Measurements from ENCODE around the gene FRMPD3. TPM values are rescaled to one million over a fixed set of nuclear protein-coding genes. Genes with fewer than 3 reads are reported as not detected.

The FRMPD3 gene
- total RNA-seq, 3 donors from 2014 or later (not counting 1 experiment from before 2014, with no cell fraction given): 6.0 to 12.4 (median 8.2) TPM

- Histone ChIP-seq H3K4me3 (ENCODE audit: low read length) (no peak overlapping the region), H3K27ac (ENCODE audit: low read length) (no peak overlapping the region), H3K9me3 (ENCODE audit: control insufficient read depth, insufficient read depth, low read length) (no peaks in the 10 kb centered on the region), H3K36me3 (ENCODE audit: control insufficient read depth, insufficient read depth, low read length) (no peaks in the 10 kb centered on the region), H3K4me1 (ENCODE audit: control insufficient read depth, insufficient read depth, low read length) (no peaks in the 10 kb centered on the region), H3K27me3 (ENCODE audit: control insufficient read depth, insufficient read depth, low read length) (no peaks in the 10 kb centered on the region)
- Mint-ChIP-seq H3K4me3 (no peak overlapping the region), H3K27ac (no peak overlapping the region), H3K9me3 (no peaks in the 10 kb centered on the region), H3K36me3 (no peaks in the 10 kb centered on the region), H3K4me1 (no peaks in the 10 kb centered on the region), H3K27me3 (ENCODE audit: low read depth in 2 of 2) (peaks cover 15 to 23% of the 10 kb centered on the region in 2 donors)
- peak in 1 of 2 donors; percentile 54 for DNase-seq
- 57% methylated on average over 6 of the region's 6 CpGs for WGBS (ENCODE audit: insufficient coverage)
- TF ChIP-seq CTCF (IDR thresholded peaks at IDR 0.05): peak; percentile 32
- intact Hi-C loops (cut with micrococcal nuclease): loop anchor here (5.0 kb wide), 1 partner anchor 402 kb away; no protein-coding TSS in a partner anchor
- ATAC-seq: no peak
These were observed 20.4 kb upstream of the FRMPD3 start for GRCh38 chrX:107429090-107429489.

- Histone ChIP-seq H3K36me3 (ENCODE audit: control insufficient read depth, insufficient read depth, low read length) (no peaks in the 10 kb centered on the region), H3K4me3 (ENCODE audit: low read length) (no peak overlapping the region), H3K4me1 (ENCODE audit: control insufficient read depth, insufficient read depth, low read length) (peaks cover 4% of the 10 kb centered on the region), H3K27ac (ENCODE audit: low read length) (no peak overlapping the region), H3K27me3 (ENCODE audit: control insufficient read depth, insufficient read depth, low read length) (no peaks in the 10 kb centered on the region), H3K9me3 (ENCODE audit: control insufficient read depth, insufficient read depth, low read length) (no peaks in the 10 kb centered on the region)
- H3K4me1 Mint-ChIP-seq: no peaks in the 10 kb centered on the region
- ATAC-seq (no peak), DNase-seq (no peak)
- H3K9me3 Mint-ChIP-seq: no peaks in the 10 kb centered on the region
- no peak for TF ChIP-seq CTCF (IDR thresholded peaks at IDR 0.05)
- WGBS (ENCODE audit: insufficient coverage): no CpG with 5 or more reads among the region's 3 CpGs
- intact Hi-C loops (cut with micrococcal nuclease): no loop called here
- no peak overlapping the region for H3K27ac Mint-ChIP-seq
- peaks cover 22 to 30% of the 10 kb centered on the region in 2 donors for H3K27me3 Mint-ChIP-seq (ENCODE audit: low read depth in 2 of 2)
- no peak overlapping the region for H3K4me3 Mint-ChIP-seq
- H3K36me3 Mint-ChIP-seq: no peaks in the 10 kb centered on the region
These were observed 9.3 kb upstream of the FRMPD3 start for GRCh38 chrX:107440187-107440586.

GRCh38 chrX:107440692-107441091 is 8.8 kb upstream of the FRMPD3 start:
- peaks cover 25 to 30% of the 10 kb centered on the region in 2 donors for H3K27me3 Mint-ChIP-seq (ENCODE audit: low read depth in 2 of 2)
- H3K36me3 Mint-ChIP-seq: no peaks in the 10 kb centered on the region
- H3K36me3 ChIP-seq (ENCODE audit: control insufficient read depth, insufficient read depth, low read length): no peaks in the 10 kb centered on the region
- no peaks in the 10 kb centered on the region for H3K4me1 Mint-ChIP-seq
- H3K27ac Mint-ChIP-seq: no peak overlapping the region
- no peak for ATAC-seq
- intact Hi-C loops (cut with micrococcal nuclease): no loop called here
- no peaks in the 10 kb centered on the region for H3K27me3 ChIP-seq (ENCODE audit: control insufficient read depth, insufficient read depth, low read length)
- no peaks in the 10 kb centered on the region for H3K9me3 ChIP-seq (ENCODE audit: control insufficient read depth, insufficient read depth, low read length)
- H3K4me3 ChIP-seq (ENCODE audit: low read length): no peak overlapping the region
- TF ChIP-seq CTCF (IDR thresholded peaks at IDR 0.05): no peak
- H3K9me3 Mint-ChIP-seq: no peaks in the 10 kb centered on the region
- H3K4me3 Mint-ChIP-seq: no peak overlapping the region
- no peak for DNase-seq
- H3K27ac ChIP-seq (ENCODE audit: low read length): no peak overlapping the region
- H3K4me1 ChIP-seq (ENCODE audit: control insufficient read depth, insufficient read depth, low read length): peaks cover 4% of the 10 kb centered on the region
- WGBS (ENCODE audit: insufficient coverage): 94% methylated on average over 4 of the region's 5 CpGs

- DNase-seq: no peak
- Histone ChIP-seq H3K27me3 (ENCODE audit: control insufficient read depth, insufficient read depth, low read length) (no peaks in the 10 kb centered on the region), H3K36me3 (ENCODE audit: control insufficient read depth, insufficient read depth, low read length) (no peaks in the 10 kb centered on the region), H3K4me1 (ENCODE audit: control insufficient read depth, insufficient read depth, low read length) (peaks cover 4% of the 10 kb centered on the region), H3K9me3 (ENCODE audit: control insufficient read depth, insufficient read depth, low read length) (no peaks in the 10 kb centered on the region), H3K4me3 (ENCODE audit: low read length) (no peak overlapping the region), H3K27ac (ENCODE audit: low read length) (no peak overlapping the region)
- H3K27ac Mint-ChIP-seq: no peak overlapping the region
- no peaks in the 10 kb centered on the region for H3K4me1 Mint-ChIP-seq
- 77% methylated on average over 3 of the region's 3 CpGs for WGBS (ENCODE audit: insufficient coverage)
- no peaks in the 10 kb centered on the region for H3K36me3 Mint-ChIP-seq
- no peak for TF ChIP-seq CTCF (IDR thresholded peaks at IDR 0.05)
- no peak for ATAC-seq
- no peak overlapping the region for H3K4me3 Mint-ChIP-seq
- H3K27me3 Mint-ChIP-seq (ENCODE audit: low read depth in 2 of 2): peaks cover 10 to 17% of the 10 kb centered on the region in 2 donors
- H3K9me3 Mint-ChIP-seq: no peaks in the 10 kb centered on the region
- intact Hi-C loops (cut with micrococcal nuclease): no loop called here
These were observed 6.4 kb upstream of the FRMPD3 start for GRCh38 chrX:107442914-107443527.
